ENCODE measurements around the gene EIF1AD. TPM values are rescaled to one million over a fixed set of nuclear protein-coding genes. Genes with fewer than 3 reads are reported as not detected.
A peak's percentile ranks its signal among the peaks of the same experiment; 100 is the strongest.

The EIF1AD gene
- total and polyA plus RNA-seq, 9 of the 15 experiments (the other 6 are each of a cell fraction or from before 2014, with no cell fraction given): 50.1 to 98.8 (median 58.7) TPM

DNA sequence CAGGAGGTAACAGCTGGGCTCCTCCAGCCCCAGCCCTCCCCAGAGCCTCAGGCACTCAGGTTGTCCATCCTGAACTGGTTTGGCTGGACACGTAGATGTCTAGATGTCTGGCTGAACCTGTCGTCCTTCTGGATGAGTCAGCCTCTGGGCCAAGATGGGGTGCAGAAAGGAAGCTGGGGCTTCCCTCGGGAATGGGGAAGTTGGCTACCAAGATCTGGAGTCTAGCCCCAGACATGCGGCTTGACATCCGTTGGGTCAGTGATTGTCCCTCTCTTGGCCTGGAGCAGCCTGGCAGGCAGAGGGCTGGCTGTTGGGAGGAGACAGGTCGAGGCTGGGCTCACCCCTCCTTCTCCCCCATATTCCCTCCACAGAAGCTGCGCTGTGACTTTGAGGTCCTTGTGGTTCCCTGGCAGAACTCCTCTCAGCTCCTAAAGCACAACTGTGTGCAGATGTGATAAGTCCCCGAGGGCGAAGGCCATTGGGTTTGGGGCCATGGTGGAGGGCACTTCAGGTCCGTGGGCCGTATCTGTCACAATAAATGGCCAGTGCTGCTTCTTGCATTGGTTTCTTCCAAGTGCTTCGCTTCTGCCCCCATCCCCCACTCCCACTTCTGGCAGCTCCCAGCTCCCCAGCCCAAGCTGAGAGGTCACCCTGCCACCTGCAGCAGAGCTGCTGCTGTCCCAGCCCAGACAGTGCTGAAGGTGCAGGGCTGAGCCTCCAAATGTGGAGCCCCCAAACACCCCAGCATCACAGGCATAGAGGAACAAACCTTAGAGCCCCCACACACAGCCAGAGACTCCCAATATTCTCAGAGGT is 11.2 kb upstream of the EIF1AD start (continued):
- TF ChIP-seq, protein P1, sequence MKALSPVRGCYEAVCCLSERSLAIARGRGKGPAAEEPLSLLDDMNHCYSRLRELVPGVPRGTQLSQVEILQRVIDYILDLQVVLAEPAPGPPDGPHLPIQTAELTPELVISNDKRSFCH (CRISPR knock-in tag; IDR thresholded peaks at IDR 0.05): no peak
- TF ChIP-seq, protein P1 (tag; IDR thresholded peaks at IDR 0.05): 0 out of 2 replicates have a peak, but pooled peaks have one; percentile 16
- TF ChIP-seq PURB (CRISPR knock-in tag; IDR thresholded peaks at IDR 0.05; ENCODE audit: low read depth): no peak
- TF ChIP-seq ZNF143 (CRISPR knock-in tag; IDR thresholded peaks at IDR 0.05): peak; percentile 58

DNA sequence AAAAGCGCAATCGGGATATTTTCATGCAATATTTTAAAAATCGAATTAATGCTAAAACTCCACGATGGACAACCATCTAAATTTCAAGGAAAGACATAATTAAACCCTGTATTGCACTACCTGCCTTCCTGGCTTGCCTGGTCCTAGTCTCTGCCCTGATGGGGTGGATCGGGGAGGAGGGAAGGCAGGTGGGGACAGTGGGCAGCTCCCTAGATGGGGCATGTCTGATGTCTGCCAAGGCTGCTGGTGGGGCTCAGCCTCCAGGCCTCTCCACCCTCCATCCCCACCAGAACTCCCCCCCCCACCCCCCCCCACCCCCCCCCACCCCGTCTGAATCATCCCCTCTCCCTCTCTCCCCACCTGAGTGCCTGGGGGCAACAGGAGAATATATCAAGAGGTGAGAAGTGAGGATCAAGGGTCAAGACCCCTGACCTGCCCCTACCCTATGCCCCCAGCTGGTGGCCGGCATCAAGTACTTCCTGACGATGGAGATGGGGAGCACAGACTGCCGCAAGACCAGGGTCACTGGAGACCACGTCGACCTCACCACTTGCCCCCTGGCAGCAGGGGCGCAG is 10.5 kb upstream of the EIF1AD start:
- Histone ChIP-seq H3K9ac (ENCODE audit: insufficient read depth in 1 of 2, low read depth in 2 of 2, low read length in 2 of 2) (peak overlapping the region in 1 of 2 experiments; percentile 62; a peak in 1 of 4 replicates), H3K27me3 (ENCODE audit: control insufficient read depth in 2 of 2, insufficient read depth in 2 of 2, low read length in 2 of 2) (no peaks in the 10 kb centered on the region), H3K4me2 (ENCODE audit: insufficient read depth, low read length) (peak overlapping the region; percentile 49), H4K20me1 (replicated peaks; ENCODE audit: control insufficient read depth, insufficient read depth, low read length) (no peaks in the 10 kb centered on the region), H3K4me3 (no peak overlapping the region), H3K36me3 (ENCODE audit: control insufficient read depth, insufficient read depth, low read length) (no peaks in the 10 kb centered on the region), H3K27ac (ENCODE audit: extremely low read depth, low read depth, low read length) (no peak overlapping the region), H2AFZ (ENCODE audit: low read depth, low read length) (no peak overlapping the region; the same call in 1 of the 2 replicates), H3K9me1 (ENCODE audit: control insufficient read depth, insufficient read depth, low read length) (no peaks in the 10 kb centered on the region), H3K4me1 (replicated peaks in 1 of 2; ENCODE audit: control insufficient read depth in 2 of 2, insufficient read depth in 2 of 2, low read length in 2 of 2) (peaks cover 26 to 59% of the 10 kb centered on the region in 2 experiments), H3K9me3 (replicated peaks; ENCODE audit: control insufficient read depth, insufficient read depth, low read depth, low read length) (no peaks in the 10 kb centered on the region), H3K79me2 (ENCODE audit: control insufficient read depth, insufficient read depth, low read length) (no peaks in the 10 kb centered on the region)
- CTCF ChIA-PET (ENCODE audit: low intra/inter-chr PET ratio): no interaction called here
- intact Hi-C loops (cut with micrococcal nuclease) (no loop called here), in situ Hi-C loops (cut with MboI) (no loop called here)
- ATAC-seq (no peak), FAIRE-seq (no peak), DNase-seq (ENCODE audit: extremely low read depth in 1 of 4, low spot score in 3 of 4) (no peak)
- 44% methylated on average over 8 of the region's 12 CpGs for WGBS (ENCODE audit: insufficient coverage, low coverage, missing lambda C conversion rate)
- TF ChIP-seq, protein P2, sequence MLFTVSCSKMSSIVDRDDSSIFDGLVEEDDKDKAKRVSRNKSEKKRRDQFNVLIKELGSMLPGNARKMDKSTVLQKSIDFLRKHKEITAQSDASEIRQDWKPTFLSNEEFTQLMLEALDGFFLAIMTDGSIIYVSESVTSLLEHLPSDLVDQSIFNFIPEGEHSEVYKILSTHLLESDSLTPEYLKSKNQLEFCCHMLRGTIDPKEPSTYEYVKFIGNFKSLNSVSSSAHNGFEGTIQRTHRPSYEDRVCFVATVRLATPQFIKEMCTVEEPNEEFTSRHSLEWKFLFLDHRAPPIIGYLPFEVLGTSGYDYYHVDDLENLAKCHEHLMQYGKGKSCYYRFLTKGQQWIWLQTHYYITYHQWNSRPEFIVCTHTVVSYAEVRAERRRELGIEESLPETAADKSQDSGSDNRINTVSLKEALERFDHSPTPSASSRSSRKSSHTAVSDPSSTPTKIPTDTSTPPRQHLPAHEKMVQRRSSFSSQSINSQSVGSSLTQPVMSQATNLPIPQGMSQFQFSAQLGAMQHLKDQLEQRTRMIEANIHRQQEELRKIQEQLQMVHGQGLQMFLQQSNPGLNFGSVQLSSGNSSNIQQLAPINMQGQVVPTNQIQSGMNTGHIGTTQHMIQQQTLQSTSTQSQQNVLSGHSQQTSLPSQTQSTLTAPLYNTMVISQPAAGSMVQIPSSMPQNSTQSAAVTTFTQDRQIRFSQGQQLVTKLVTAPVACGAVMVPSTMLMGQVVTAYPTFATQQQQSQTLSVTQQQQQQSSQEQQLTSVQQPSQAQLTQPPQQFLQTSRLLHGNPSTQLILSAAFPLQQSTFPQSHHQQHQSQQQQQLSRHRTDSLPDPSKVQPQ (CRISPR knock-in tag; IDR thresholded peaks at IDR 0.05; ENCODE audit: borderline replicate concordance): no peak
- TF ChIP-seq SAFB2 (IDR thresholded peaks at IDR 0.05; ENCODE audit: borderline replicate concordance, low read depth, low read length, severe bottlenecking) (no peak), HOXB6 (CRISPR knock-in tag; IDR thresholded peaks at IDR 0.05; ENCODE audit: borderline replicate concordance) (no peak), DACH1 (IDR thresholded peaks at IDR 0.05; ENCODE audit: partially characterized antibody) (peak; percentile 20), KLF13 (tag; IDR thresholded peaks at IDR 0.05; ENCODE audit: borderline replicate concordance, low read depth) (no peak)
- TF ChIP-seq, protein P3, sequence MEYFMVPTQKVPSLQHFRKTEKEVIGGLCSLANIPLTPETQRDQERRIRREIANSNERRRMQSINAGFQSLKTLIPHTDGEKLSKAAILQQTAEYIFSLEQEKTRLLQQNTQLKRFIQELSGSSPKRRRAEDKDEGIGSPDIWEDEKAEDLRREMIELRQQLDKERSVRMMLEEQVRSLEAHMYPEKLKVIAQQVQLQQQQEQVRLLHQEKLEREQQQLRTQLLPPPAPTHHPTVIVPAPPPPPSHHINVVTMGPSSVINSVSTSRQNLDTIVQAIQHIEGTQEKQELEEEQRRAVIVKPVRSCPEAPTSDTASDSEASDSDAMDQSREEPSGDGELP (CRISPR knock-in tag; IDR thresholded peaks at IDR 0.05; ENCODE audit: borderline replicate concordance): 0 out of 2 replicates have a peak, but pooled peaks have one; percentile 32
- TF ChIP-seq, protein P4, sequence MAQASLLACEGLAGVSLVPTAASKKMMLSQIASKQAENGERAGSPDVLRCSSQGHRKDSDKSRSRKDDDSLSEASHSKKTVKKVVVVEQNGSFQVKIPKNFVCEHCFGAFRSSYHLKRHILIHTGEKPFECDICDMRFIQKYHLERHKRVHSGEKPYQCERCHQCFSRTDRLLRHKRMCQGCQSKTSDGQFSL (CRISPR knock-in tag; IDR thresholded peaks at IDR 0.05): peak; percentile 10; the same call in 1 of the 2 replicates
- TF ChIP-seq, protein P4 (tag; IDR thresholded peaks at IDR 0.05): peak in 1 of 2 experiments; percentile 61; a peak in 2 of 4 replicates
- POLR2A ChIA-PET: interaction anchor here (0.6 to 2.2 kb wide), 6 partner anchors 8 to 407 kb away, joined by 3 to 9 read pairs (median 4); partner anchors contain the start of genes BANF1, CCDC85B and FOSL1
- no TSS peak for BruUV-seq (replicated peaks)

All from K562 (cell line).